ENCODE results near the gene HFE. TPM values are rescaled to one million over a fixed set of nuclear protein-coding genes. Genes with fewer than 3 reads are reported as not detected.

HFE gene
- total RNA-seq, 2 experiments from 2014 or later: 0.69 to 0.72 TPM

DNA sequence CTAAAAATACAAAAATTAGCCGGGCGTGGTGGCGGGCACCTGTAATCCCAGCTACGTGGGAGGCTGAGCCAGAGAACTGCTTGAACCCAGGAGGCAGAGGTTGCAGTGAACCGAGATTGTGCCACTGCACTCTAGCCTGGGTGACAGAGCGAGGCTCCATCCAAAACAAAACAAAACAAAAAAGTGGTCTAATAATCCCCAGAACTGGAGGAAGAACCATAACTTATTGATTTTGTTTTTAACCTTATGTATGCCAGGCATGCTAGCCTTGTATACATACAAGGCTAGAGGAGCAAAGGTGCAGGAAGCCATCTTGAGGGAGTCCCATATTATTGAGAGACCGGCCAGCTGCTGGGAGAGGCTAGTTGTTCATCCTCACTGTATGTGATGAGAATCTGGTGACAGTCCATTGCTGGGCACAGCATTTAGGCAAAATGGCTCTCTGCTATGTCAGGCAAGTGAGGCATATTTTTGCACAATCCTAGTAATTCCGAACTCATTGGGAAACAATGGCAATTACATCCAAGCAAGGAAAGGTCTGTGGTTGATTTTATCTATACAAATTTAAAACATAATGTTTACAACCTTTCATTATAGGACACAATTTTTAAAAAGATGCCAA lies 18.0 kb downstream of the HFE start:
- Histone ChIP-seq H3K36me3 (ENCODE audit: insufficient read depth, low read length) (no peaks in the 10 kb centered on the region), H2AFZ (ENCODE audit: low read length) (no peak overlapping the region), H3K27ac (ENCODE audit: low read depth, low read length, poor library complexity, severe bottlenecking) (peak overlapping the region; percentile 96), H3K9me2 (ENCODE audit: insufficient read depth, low read length) (no peaks in the 10 kb centered on the region), H4K20me1 (ENCODE audit: insufficient read depth, low read length) (no peaks in the 10 kb centered on the region), H3K4me3 (ENCODE audit: low read depth, low read length, poor library complexity, severe bottlenecking) (no peak overlapping the region), H3K79me2 (ENCODE audit: insufficient read depth, low read depth, low read length) (no peaks in the 10 kb centered on the region), H3K4me1 (ENCODE audit: insufficient read depth, low read length, poor library complexity, severe bottlenecking) (peaks cover 25% of the 10 kb centered on the region), H3K4me2 (ENCODE audit: low read length) (peak overlapping the region; percentile 84; the same call in 1 of the 2 replicates), H3K9me3 (ENCODE audit: low read length) (no peaks in the 10 kb centered on the region; the same call in 1 of the 2 replicates)
- BruUV-seq (replicated peaks): no TSS peak
- DNase-seq (ENCODE audit: low spot score): peak; percentile 46
- CTCF ChIA-PET (ENCODE audit: unreplicated experiment): no interaction called here
- no peak for TF ChIP-seq EZH2phosphoT487 (IDR thresholded peaks at IDR 0.05; ENCODE audit: borderline replicate concordance, low read depth, low read length)
- intact Hi-C loops (cut with micrococcal nuclease; ENCODE audit: unreplicated experiment): loop anchor here (2.0 kb wide), 1 partner anchor 78 kb away; a partner anchor contains a TSS
- POLR2A ChIA-PET: interaction anchor here (0.6 to 4.4 kb wide), 12 partner anchors 9 to 84 kb away, joined by 3 to 77 read pairs (median 14); a partner anchor contains a TSS

GRCh38 chr6:26105842-26106241 lies 18.6 kb downstream of the HFE start:
- TF ChIP-seq CTCF (conservative IDR thresholded peaks at IDR 0.05; ENCODE audit: low read length): no peak
- TF ChIP-seq EZH2phosphoT487 (IDR thresholded peaks at IDR 0.05; ENCODE audit: borderline replicate concordance, low read depth, low read length): no peak
- intact Hi-C loops (cut with micrococcal nuclease; ENCODE audit: unreplicated experiment): loop anchor here (2.0 kb wide), 1 partner anchor 79 kb away; a partner anchor contains a TSS
- no TSS peak for BruUV-seq (replicated peaks)
- Histone ChIP-seq H3K9me3 (ENCODE audit: low read length) (no peaks in the 10 kb centered on the region; the same call in 1 of the 2 replicates), H3K9me2 (ENCODE audit: insufficient read depth, low read length) (no peaks in the 10 kb centered on the region), H3K4me2 (ENCODE audit: low read length) (no peak overlapping the region), H3K27ac (ENCODE audit: low read depth, low read length, poor library complexity, severe bottlenecking) (peak overlapping the region; percentile 96), H3K4me3 (ENCODE audit: low read depth, low read length, poor library complexity, severe bottlenecking) (no peak overlapping the region), H3K36me3 (ENCODE audit: insufficient read depth, low read length) (no peaks in the 10 kb centered on the region), H4K20me1 (ENCODE audit: insufficient read depth, low read length) (no peaks in the 10 kb centered on the region), H3K4me1 (ENCODE audit: insufficient read depth, low read length, poor library complexity, severe bottlenecking) (peaks cover 25% of the 10 kb centered on the region), H2AFZ (ENCODE audit: low read length) (no peak overlapping the region), H3K79me2 (ENCODE audit: insufficient read depth, low read depth, low read length) (no peaks in the 10 kb centered on the region)
- no peak for DNase-seq (ENCODE audit: low spot score)
- ChIA-PET POLR2A (interaction anchor here (0.6 to 1.0 kb wide), 3 partner anchors 18 to 111 kb away, joined by 3 to 5 read pairs (median 3); a partner anchor contains a TSS), CTCF (ENCODE audit: unreplicated experiment) (no interaction called here)

- H3K9me3 ChIP-seq (ENCODE audit: low read length): no peaks in the 10 kb centered on the region; the same call in 1 of the 2 replicates
- ChIA-PET CTCF (ENCODE audit: unreplicated experiment) (no interaction called here), POLR2A (interaction anchor here (1.3 to 3.0 kb wide), 5 partner anchors 9 to 87 kb away, joined by 5 to 19 read pairs (median 10); a partner anchor contains a TSS)
- DNase-seq (ENCODE audit: low spot score): no peak
- intact Hi-C loops (cut with micrococcal nuclease; ENCODE audit: unreplicated experiment): no loop called here
- H3K9me2 ChIP-seq (ENCODE audit: insufficient read depth, low read length): no peaks in the 10 kb centered on the region
- no peak overlapping the region for H2AFZ ChIP-seq (ENCODE audit: low read length)
- no peak overlapping the region for H3K4me2 ChIP-seq (ENCODE audit: low read length)
- H3K79me2 ChIP-seq (ENCODE audit: insufficient read depth, low read depth, low read length): no peaks in the 10 kb centered on the region
- H3K36me3 ChIP-seq (ENCODE audit: insufficient read depth, low read length): no peaks in the 10 kb centered on the region
- H3K4me1 ChIP-seq (ENCODE audit: insufficient read depth, low read length, poor library complexity, severe bottlenecking): peaks cover 19% of the 10 kb centered on the region
- no TSS peak for BruUV-seq (replicated peaks)
- H4K20me1 ChIP-seq (ENCODE audit: insufficient read depth, low read length): no peaks in the 10 kb centered on the region
- H3K4me3 ChIP-seq (ENCODE audit: low read depth, low read length, poor library complexity, severe bottlenecking): no peak overlapping the region
- no peak for TF ChIP-seq EZH2phosphoT487 (IDR thresholded peaks at IDR 0.05; ENCODE audit: borderline replicate concordance, low read depth, low read length)
- H3K27ac ChIP-seq (ENCODE audit: low read depth, low read length, poor library complexity, severe bottlenecking): no peak overlapping the region
Measured at GRCh38 chr6:26107935-26108334, 20.7 kb downstream of the HFE start.

Data from OCI-LY7 (cell line).